ENCODE results near the gene EHMT1. TPM values are rescaled to one million over a fixed set of nuclear protein-coding genes. Genes with fewer than 3 reads are reported as not detected.

The EHMT1 gene
- total RNA-seq, 2 donors from 2014 or later: 137 to 139 TPM

DNA sequence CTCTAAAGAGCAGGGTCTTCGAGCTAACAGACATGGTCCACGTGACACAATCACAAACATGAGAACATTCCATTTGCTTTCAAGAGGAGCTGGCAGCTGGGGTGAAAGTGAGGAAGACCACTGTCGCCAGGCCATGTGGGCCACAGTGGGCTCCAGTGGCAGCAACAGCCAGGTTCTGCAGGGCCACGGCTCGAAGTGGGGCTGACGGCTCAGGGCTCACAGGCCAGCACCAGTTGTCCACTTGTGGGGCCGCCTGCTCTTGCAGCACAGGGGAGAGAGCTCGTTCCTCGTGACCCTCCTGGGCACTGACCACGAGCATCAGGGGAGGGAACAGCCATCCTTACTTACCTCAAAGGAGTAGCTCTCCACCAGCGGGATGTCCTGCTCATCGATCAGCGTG is 30.5 kb upstream of the EHMT1 start:
- H3K9me3 Mint-ChIP-seq: no peaks in the 10 kb centered on the region
- Histone ChIP-seq H3K9ac (ENCODE audit: extremely low read depth, low read length, poor library complexity, severe bottlenecking) (no peak overlapping the region), H3K4me1 (ENCODE audit: control insufficient read depth, insufficient read depth, low read length) (peaks cover 10% of the 10 kb centered on the region)

DNA sequence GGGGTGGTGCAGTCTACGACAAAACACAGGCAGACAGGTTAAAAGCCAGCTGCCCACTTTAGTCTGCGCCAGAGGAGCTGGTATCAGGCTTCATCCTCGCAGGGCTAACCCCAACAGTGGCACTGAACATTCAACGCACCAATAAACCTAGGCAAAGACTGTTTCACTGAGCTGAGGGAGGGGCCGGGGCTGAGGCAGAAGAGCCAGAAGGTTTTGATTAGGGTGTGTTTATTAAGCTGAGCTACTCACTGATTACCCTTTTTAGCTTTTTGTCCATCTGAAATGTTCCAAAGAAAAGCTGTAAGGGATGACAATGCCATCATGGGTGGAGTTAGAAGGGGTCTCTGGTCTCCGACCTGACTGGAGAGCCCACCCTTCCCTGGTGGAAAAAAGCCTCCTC is 29.9 kb upstream of the EHMT1 start:
- no peaks in the 10 kb centered on the region for H3K27me3 Mint-ChIP-seq (ENCODE audit: insufficient read depth)
- peak; percentile 18 for DNase-seq
- TF ChIP-seq, protein P1, sequence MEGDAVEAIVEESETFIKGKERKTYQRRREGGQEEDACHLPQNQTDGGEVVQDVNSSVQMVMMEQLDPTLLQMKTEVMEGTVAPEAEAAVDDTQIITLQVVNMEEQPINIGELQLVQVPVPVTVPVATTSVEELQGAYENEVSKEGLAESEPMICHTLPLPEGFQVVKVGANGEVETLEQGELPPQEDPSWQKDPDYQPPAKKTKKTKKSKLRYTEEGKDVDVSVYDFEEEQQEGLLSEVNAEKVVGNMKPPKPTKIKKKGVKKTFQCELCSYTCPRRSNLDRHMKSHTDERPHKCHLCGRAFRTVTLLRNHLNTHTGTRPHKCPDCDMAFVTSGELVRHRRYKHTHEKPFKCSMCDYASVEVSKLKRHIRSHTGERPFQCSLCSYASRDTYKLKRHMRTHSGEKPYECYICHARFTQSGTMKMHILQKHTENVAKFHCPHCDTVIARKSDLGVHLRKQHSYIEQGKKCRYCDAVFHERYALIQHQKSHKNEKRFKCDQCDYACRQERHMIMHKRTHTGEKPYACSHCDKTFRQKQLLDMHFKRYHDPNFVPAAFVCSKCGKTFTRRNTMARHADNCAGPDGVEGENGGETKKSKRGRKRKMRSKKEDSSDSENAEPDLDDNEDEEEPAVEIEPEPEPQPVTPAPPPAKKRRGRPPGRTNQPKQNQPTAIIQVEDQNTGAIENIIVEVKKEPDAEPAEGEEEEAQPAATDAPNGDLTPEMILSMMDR (conservative IDR thresholded peaks at IDR 0.05): no peak
- no peaks in the 10 kb centered on the region for H3K9me3 Mint-ChIP-seq
- Histone ChIP-seq H3K4me3 (ENCODE audit: low read length) (peak overlapping the region; percentile 89), H3K36me3 (ENCODE audit: control insufficient read depth, insufficient read depth, low read length) (peaks cover 48% of the 10 kb centered on the region), H3K27me3 (ENCODE audit: control insufficient read depth, insufficient read depth, low read length, poor library complexity, severe bottlenecking) (no peaks in the 10 kb centered on the region), H3K27ac (ENCODE audit: low read depth, low read length) (no peak overlapping the region), H3K4me1 (ENCODE audit: control insufficient read depth, insufficient read depth, low read length) (peaks cover 10% of the 10 kb centered on the region), H3K9me3 (ENCODE audit: control insufficient read depth, low read length) (no peaks in the 10 kb centered on the region), H3K9ac (ENCODE audit: extremely low read depth, low read length, poor library complexity, severe bottlenecking) (no peak overlapping the region)
- H3K36me3 Mint-ChIP-seq (ENCODE audit: low read depth): peaks cover 37% of the 10 kb centered on the region
- H3K4me3 Mint-ChIP-seq: peak overlapping the region; percentile 75
- H3K4me1 Mint-ChIP-seq: peaks cover 11% of the 10 kb centered on the region
- WGBS, 2 experiments (ENCODE audit: insufficient coverage in 1 of 2, insufficient read length in 1 of 2): 91 to 93% methylated on average over 6 of the region's 6 CpGs
- no peak overlapping the region for H3K27ac Mint-ChIP-seq

More for the DNA sequence above, 30.5 kb upstream of the EHMT1 start:
- H3K4me3 ChIP-seq (ENCODE audit: low read length): peak overlapping the region; percentile 89
- Mint-ChIP-seq H3K36me3 (ENCODE audit: low read depth) (peaks cover 39% of the 10 kb centered on the region), H3K4me3 (peak overlapping the region; percentile 75), H3K4me1 (peaks cover 8% of the 10 kb centered on the region), H3K27ac (no peak overlapping the region), H3K27me3 (ENCODE audit: insufficient read depth) (no peaks in the 10 kb centered on the region)
- DNase-seq: no peak
- no peak overlapping the region for H3K27ac ChIP-seq (ENCODE audit: low read depth, low read length)
- TF ChIP-seq, protein P1 (conservative IDR thresholded peaks at IDR 0.05): no peak
- peaks cover 54% of the 10 kb centered on the region for H3K36me3 ChIP-seq (ENCODE audit: control insufficient read depth, insufficient read depth, low read length)
- 88% methylated on average over 13 of the region's 13 CpGs for WGBS, 2 experiments (ENCODE audit: insufficient coverage in 1 of 2, insufficient read length in 1 of 2)
- no peaks in the 10 kb centered on the region for H3K9me3 ChIP-seq (ENCODE audit: control insufficient read depth, low read length)
- no peaks in the 10 kb centered on the region for H3K27me3 ChIP-seq (ENCODE audit: control insufficient read depth, insufficient read depth, low read length, poor library complexity, severe bottlenecking)

DNA sequence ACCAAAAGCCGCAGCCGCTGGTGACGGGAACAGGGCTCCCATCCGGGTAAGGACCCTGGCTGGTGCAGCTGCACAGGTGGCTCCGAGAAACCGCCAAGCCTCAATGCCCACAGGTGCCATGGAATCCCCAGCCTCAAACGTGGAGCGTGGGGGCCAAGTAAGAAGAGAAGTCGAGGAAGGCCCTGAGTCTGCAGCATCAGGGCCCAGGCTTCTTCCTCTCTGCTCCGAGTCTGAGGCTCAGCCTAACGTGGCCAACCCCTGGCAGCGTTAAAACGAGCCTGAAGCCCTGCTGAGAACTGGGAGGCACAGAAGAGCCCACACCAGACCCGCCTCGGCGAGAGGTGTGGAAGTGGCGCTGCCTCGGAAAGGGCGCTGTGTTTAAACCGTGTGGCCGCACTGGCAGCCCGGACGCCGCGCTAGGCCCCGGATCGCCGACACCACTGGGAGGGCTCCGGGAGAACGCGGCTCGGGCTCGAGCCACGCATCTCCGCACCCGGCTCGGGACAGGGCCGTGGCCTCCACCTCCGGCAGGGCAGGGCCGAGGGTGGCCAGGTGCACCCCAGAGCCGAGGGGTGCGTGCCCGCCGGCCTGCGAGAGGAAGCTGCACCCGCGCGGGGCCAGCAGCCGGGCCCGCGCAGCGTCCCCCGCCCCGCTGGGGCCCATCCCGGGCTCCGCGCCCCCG is 29.2 kb upstream of the EHMT1 start:
- Mint-ChIP-seq H3K4me1 (peaks cover 11% of the 10 kb centered on the region), H3K36me3 (ENCODE audit: low read depth) (peaks cover 35% of the 10 kb centered on the region), H3K4me3 (peak overlapping the region; percentile 75), H3K27me3 (ENCODE audit: insufficient read depth) (no peaks in the 10 kb centered on the region), H3K9me3 (no peaks in the 10 kb centered on the region), H3K27ac (peak overlapping the region; percentile 30)
- H3K27me3 ChIP-seq (ENCODE audit: control insufficient read depth, insufficient read depth, low read length, poor library complexity, severe bottlenecking): no peaks in the 10 kb centered on the region
- TF ChIP-seq, protein P1 (conservative IDR thresholded peaks at IDR 0.05): no peak
- H3K4me1 ChIP-seq (ENCODE audit: control insufficient read depth, insufficient read depth, low read length): peaks cover 10% of the 10 kb centered on the region
- peak overlapping the region; percentile 60 for H3K9ac ChIP-seq (ENCODE audit: extremely low read depth, low read length, poor library complexity, severe bottlenecking)
- peak; percentile 64 for DNase-seq
- H3K9me3 ChIP-seq (ENCODE audit: control insufficient read depth, low read length): no peaks in the 10 kb centered on the region
- peak overlapping the region; percentile 89 for H3K4me3 ChIP-seq (ENCODE audit: low read length)
- no peak overlapping the region for H3K27ac ChIP-seq (ENCODE audit: low read depth, low read length)
- peaks cover 41% of the 10 kb centered on the region for H3K36me3 ChIP-seq (ENCODE audit: control insufficient read depth, insufficient read depth, low read length)
- 11 to 12% methylated on average over 32 to 58 of the region's 58 CpGs for WGBS, 2 experiments (ENCODE audit: insufficient coverage in 1 of 2, insufficient read length in 1 of 2)
